Pons (tissue), 1 donor: ENCODE results near the gene SH3PXD2B.
"Not testable (repeated sequence)": the region's sequence is repeated elsewhere in the genome, so short reads cannot be mapped to it uniquely, and the experiment has no call there.

Source experiments
- DNase-seq: peaks from one replicate; pipeline ENCODE4 v3.0.0-alpha.2; 2016; ENCODE audit warnings: low spot score

Gene SH3PXD2B

GRCh38 chr5:172336676-172337285, 117.5 kb downstream of the SH3PXD2B start:
- no peak for DNase-seq

- no peak for DNase-seq
Measured at GRCh38 chr5:172336264-172336663, 118.1 kb downstream of the SH3PXD2B start.

GRCh38 chr5:172335721-172336120, 118.6 kb downstream of the SH3PXD2B start:
- no peak for DNase-seq

- DNase-seq: no peak
Measured at GRCh38 chr5:172334641-172335040, 119.7 kb downstream of the SH3PXD2B start.

GRCh38 chr5:172334196-172334595, 120.1 kb downstream of the SH3PXD2B start:
- no peak for DNase-seq

- DNase-seq: not testable (repeated sequence)
Measured at GRCh38 chr5:172326901-172327300, 127.4 kb downstream of the SH3PXD2B start.

GRCh38 chr5:172325452-172325851, 128.9 kb downstream of the SH3PXD2B start:
- DNase-seq: no peak

- DNase-seq: no peak
Measured at GRCh38 chr5:172322028-172322965, 132.0 kb downstream of the SH3PXD2B start.

- DNase-seq: no peak
Measured at GRCh38 chr5:172321593-172321992, 132.7 kb downstream of the SH3PXD2B start.

- DNase-seq: no peak
Measured at GRCh38 chr5:172319708-172320441, 134.4 kb downstream of the SH3PXD2B start.

GRCh38 chr5:172315587-172316493, 138.5 kb downstream of the SH3PXD2B start:
- no peak for DNase-seq

GRCh38 chr5:172313915-172314314, 140.4 kb downstream of the SH3PXD2B start:
- DNase-seq: no peak

- DNase-seq: no peak
Measured at GRCh38 chr5:172312286-172312685, 142.0 kb downstream of the SH3PXD2B start.

GRCh38 chr5:172311605-172312004, 142.7 kb downstream of the SH3PXD2B start:
- DNase-seq: no peak

- no peak for DNase-seq
Measured at GRCh38 chr5:172311026-172311425, 143.3 kb downstream of the SH3PXD2B start.

GRCh38 chr5:172305380-172305779, 148.9 kb downstream of the SH3PXD2B start:
- DNase-seq: no peak

GRCh38 chr5:172303572-172304335, 150.6 kb downstream of the SH3PXD2B start:
- DNase-seq: no peak

- DNase-seq: no peak
Measured at GRCh38 chr5:172303162-172303561, 151.2 kb downstream of the SH3PXD2B start.

- no peak for DNase-seq
Measured at GRCh38 chr5:172302047-172302710, 152.1 kb downstream of the SH3PXD2B start.

- DNase-seq: no peak
Measured at GRCh38 chr5:172299916-172300439, 154.3 kb downstream of the SH3PXD2B start.
